ENCODE data around the gene FCMR. TPM values are rescaled to one million over a fixed set of nuclear protein-coding genes. Genes with fewer than 3 reads are reported as not detected.

FCMR gene
- total and polyA plus RNA-seq, 2 experiments from 2014 or later: 1.2 to 2.3 TPM

GRCh38 chr1:206875752-206876377 is 45.9 kb downstream of the FCMR start:
- Histone ChIP-seq H3K4me2 (ENCODE audit: unreplicated experiment) (no peak overlapping the region), H3K27me3 (replicated peaks; ENCODE audit: insufficient read depth) (no peaks in the 10 kb centered on the region), H3K9me2 (ENCODE audit: insufficient read depth) (no peaks in the 10 kb centered on the region), H3F3A (ENCODE audit: insufficient read depth) (no peaks in the 10 kb centered on the region), H3K9ac (no peak overlapping the region), H3K4me3 (no peak overlapping the region), H3K27ac (no peak overlapping the region), H2AFZ (no peak overlapping the region), H4K20me1 (ENCODE audit: insufficient read depth) (no peaks in the 10 kb centered on the region), H3K36me3 (ENCODE audit: low read depth) (no peaks in the 10 kb centered on the region), H3K4me1 (ENCODE audit: insufficient read depth) (peaks cover 5% of the 10 kb centered on the region; the same call in 1 of the 2 replicates), H3K9me3 (ENCODE audit: low read depth) (peaks cover 4% of the 10 kb centered on the region), H3K79me2 (ENCODE audit: insufficient read depth) (no peaks in the 10 kb centered on the region)
- in situ Hi-C loops (cut with MboI): no loop called here
- WGBS, 2 experiments (ENCODE audit: low coverage in 1 of 2, low lambda C conversion rate in 2 of 2, missing lambda C conversion rate in 2 of 2): 57 to 60% methylated on average over 3 of the region's 3 CpGs
- TF ChIP-seq EZH2phosphoT487 (IDR thresholded peaks at IDR 0.05; ENCODE audit: insufficient read depth, low read depth): no peak
- no peak for TF ChIP-seq EZH2 (IDR thresholded peaks at IDR 0.05; ENCODE audit: insufficient read depth, poor library complexity, severe bottlenecking)
- no peak for DNase-seq

- in situ Hi-C loops (cut with MboI): no loop called here
- Histone ChIP-seq H3K9me3 (ENCODE audit: low read depth) (peaks cover 4% of the 10 kb centered on the region), H3K4me1 (ENCODE audit: insufficient read depth) (peaks cover 5% of the 10 kb centered on the region; the same call in 1 of the 2 replicates), H3K9ac (no peak overlapping the region), H3K79me2 (ENCODE audit: insufficient read depth) (no peaks in the 10 kb centered on the region), H2AFZ (peak overlapping the region; percentile 45; the same call in 1 of the 2 replicates), H4K20me1 (ENCODE audit: insufficient read depth) (no peaks in the 10 kb centered on the region), H3K9me2 (ENCODE audit: insufficient read depth) (no peaks in the 10 kb centered on the region), H3K27ac (no peak overlapping the region), H3F3A (ENCODE audit: insufficient read depth) (no peaks in the 10 kb centered on the region), H3K36me3 (ENCODE audit: low read depth) (no peaks in the 10 kb centered on the region), H3K27me3 (replicated peaks; ENCODE audit: insufficient read depth) (no peaks in the 10 kb centered on the region), H3K4me3 (no peak overlapping the region), H3K4me2 (ENCODE audit: unreplicated experiment) (no peak overlapping the region)
- DNase-seq: no peak
- TF ChIP-seq EZH2 (IDR thresholded peaks at IDR 0.05; ENCODE audit: insufficient read depth, poor library complexity, severe bottlenecking): no peak
- WGBS, 2 experiments (ENCODE audit: low coverage in 1 of 2, low lambda C conversion rate in 2 of 2, missing lambda C conversion rate in 2 of 2): 83 to 88% methylated on average over 3 of the region's 3 CpGs
Measured at GRCh38 chr1:206873603-206874188, 48.0 kb downstream of the FCMR start.

GRCh38 chr1:206872139-206872538 is 49.6 kb downstream of the FCMR start:
- Histone ChIP-seq H3K79me2 (ENCODE audit: insufficient read depth) (no peaks in the 10 kb centered on the region), H4K20me1 (ENCODE audit: insufficient read depth) (no peaks in the 10 kb centered on the region), H3F3A (ENCODE audit: insufficient read depth) (peaks cover 14% of the 10 kb centered on the region), H3K9me3 (ENCODE audit: low read depth) (no peaks in the 10 kb centered on the region), H3K9ac (no peak overlapping the region), H2AFZ (no peak overlapping the region), H3K36me3 (ENCODE audit: low read depth) (no peaks in the 10 kb centered on the region), H3K4me1 (ENCODE audit: insufficient read depth) (peaks cover 18% of the 10 kb centered on the region; the same call in 1 of the 2 replicates), H3K27me3 (replicated peaks; ENCODE audit: insufficient read depth) (no peaks in the 10 kb centered on the region), H3K9me2 (ENCODE audit: insufficient read depth) (no peaks in the 10 kb centered on the region), H3K27ac (no peak overlapping the region), H3K4me2 (ENCODE audit: unreplicated experiment) (no peak overlapping the region), H3K4me3 (no peak overlapping the region)
- no peak for DNase-seq
- 62 to 67% methylated on average over 3 of the region's 3 CpGs for WGBS, 2 experiments (ENCODE audit: low coverage in 1 of 2, low lambda C conversion rate in 2 of 2, missing lambda C conversion rate in 2 of 2)
- in situ Hi-C loops (cut with MboI): no loop called here
- TF ChIP-seq EZH2 (IDR thresholded peaks at IDR 0.05; ENCODE audit: insufficient read depth, poor library complexity, severe bottlenecking): no peak
- TF ChIP-seq EZH2phosphoT487 (IDR thresholded peaks at IDR 0.05; ENCODE audit: insufficient read depth, low read depth): no peak

GRCh38 chr1:206868264-206868663 is 53.5 kb downstream of the FCMR start:
- no peaks in the 10 kb centered on the region for H3K27me3 ChIP-seq (replicated peaks; ENCODE audit: insufficient read depth)
- no peaks in the 10 kb centered on the region for H4K20me1 ChIP-seq (ENCODE audit: insufficient read depth)
- H3K79me2 ChIP-seq (ENCODE audit: insufficient read depth): no peaks in the 10 kb centered on the region
- H3K36me3 ChIP-seq (ENCODE audit: low read depth): no peaks in the 10 kb centered on the region
- in situ Hi-C loops (cut with MboI): no loop called here
- H3F3A ChIP-seq (ENCODE audit: insufficient read depth): peaks cover 15% of the 10 kb centered on the region
- H3K4me3 ChIP-seq: no peak overlapping the region
- WGBS, 2 experiments (ENCODE audit: low coverage in 1 of 2, low lambda C conversion rate in 2 of 2, missing lambda C conversion rate in 2 of 2): 55 to 60% methylated on average over 1 of the region's 1 CpG
- H3K4me1 ChIP-seq (ENCODE audit: insufficient read depth): peaks cover 28% of the 10 kb centered on the region
- no peak for DNase-seq
- no peak overlapping the region for H2AFZ ChIP-seq
- H3K9me3 ChIP-seq (ENCODE audit: low read depth): no peaks in the 10 kb centered on the region
- H3K4me2 ChIP-seq (ENCODE audit: unreplicated experiment): no peak overlapping the region
- no peaks in the 10 kb centered on the region for H3K9me2 ChIP-seq (ENCODE audit: insufficient read depth)
- no peak overlapping the region for H3K9ac ChIP-seq
- 0 out of 2 replicates have a peak overlapping the region, but pooled peaks have one; percentile 11 for H3K27ac ChIP-seq
- no peak for TF ChIP-seq EZH2 (IDR thresholded peaks at IDR 0.05; ENCODE audit: insufficient read depth, poor library complexity, severe bottlenecking)
- TF ChIP-seq EZH2phosphoT487 (IDR thresholded peaks at IDR 0.05; ENCODE audit: insufficient read depth, low read depth): no peak
